RKO (cell line): Measurements from ENCODE around the gene DCTPP1.

Source experiments
- DNase-seq: peaks from one replicate; pipeline ENCODE4 v3.0.0-alpha.2; 2016; ENCODE audit warnings: low spot score

The DCTPP1 gene

GRCh38 chr16:30447512-30448226 lies 17.8 kb upstream of the DCTPP1 start:
- no peak for DNase-seq

GRCh38 chr16:30446203-30446595 lies 16.4 kb upstream of the DCTPP1 start:
- no peak for DNase-seq

DNA sequence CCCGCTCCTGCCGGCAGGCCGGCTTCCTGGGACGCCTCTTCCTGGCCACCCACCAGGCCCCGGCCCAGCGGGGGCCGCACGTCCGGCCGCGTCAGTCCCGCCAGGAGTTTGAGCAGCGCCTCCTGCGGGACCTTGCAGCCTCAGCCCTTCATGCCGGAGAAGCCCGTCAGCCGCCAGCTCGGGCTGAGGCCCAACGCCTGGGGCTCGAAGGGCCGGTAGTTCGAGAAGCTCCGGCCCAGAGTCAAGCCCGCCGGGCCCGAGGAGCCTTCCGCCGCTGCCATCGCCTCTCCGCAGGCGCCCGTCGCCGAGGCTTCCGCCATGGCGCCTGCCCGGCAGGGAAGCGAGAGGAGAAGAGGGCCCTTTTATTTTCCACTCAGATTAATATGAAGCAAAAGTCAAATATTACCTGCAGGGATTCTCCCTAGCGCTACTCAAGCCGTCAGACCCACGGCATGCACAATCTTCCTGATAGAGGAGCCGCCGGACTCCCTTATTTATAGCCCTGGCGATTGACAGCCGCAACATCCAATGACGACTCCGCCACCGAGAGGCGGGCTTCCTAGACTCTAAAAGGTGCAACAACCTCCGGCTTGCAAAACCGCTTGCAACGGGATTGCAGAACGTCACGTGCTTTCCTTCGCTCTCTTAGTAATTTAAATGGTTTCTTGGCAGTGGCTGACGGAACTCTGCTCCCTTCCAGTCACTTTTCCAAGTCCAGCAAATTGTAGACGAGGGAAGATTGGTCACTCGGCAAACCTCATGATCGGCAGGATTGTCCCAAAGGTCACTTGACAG lies 15.8 kb upstream of the DCTPP1 start, which contains the start of gene SEPHS2:
Gene SEPHS2 (minus strand): TSS at position 467 of the 795 bp plus-strand sequence. CDS start 147 bp downstream, at position 320.
- peak; percentile 98 for DNase-seq

DNA sequence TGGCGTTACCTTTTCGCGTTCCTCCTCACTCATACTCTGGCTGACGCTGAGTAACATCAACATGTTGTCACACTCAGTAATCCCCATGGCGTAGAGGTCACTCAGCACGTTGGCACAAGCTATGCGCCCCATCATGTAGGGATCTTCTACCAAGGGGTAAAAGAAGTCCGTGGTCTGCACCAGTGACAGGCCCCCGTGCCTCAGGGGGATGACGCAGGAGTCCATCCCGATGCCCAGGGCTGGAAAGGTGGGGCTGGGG lies 15.2 kb upstream of the DCTPP1 start:
- DNase-seq = peak; percentile 78

DNA sequence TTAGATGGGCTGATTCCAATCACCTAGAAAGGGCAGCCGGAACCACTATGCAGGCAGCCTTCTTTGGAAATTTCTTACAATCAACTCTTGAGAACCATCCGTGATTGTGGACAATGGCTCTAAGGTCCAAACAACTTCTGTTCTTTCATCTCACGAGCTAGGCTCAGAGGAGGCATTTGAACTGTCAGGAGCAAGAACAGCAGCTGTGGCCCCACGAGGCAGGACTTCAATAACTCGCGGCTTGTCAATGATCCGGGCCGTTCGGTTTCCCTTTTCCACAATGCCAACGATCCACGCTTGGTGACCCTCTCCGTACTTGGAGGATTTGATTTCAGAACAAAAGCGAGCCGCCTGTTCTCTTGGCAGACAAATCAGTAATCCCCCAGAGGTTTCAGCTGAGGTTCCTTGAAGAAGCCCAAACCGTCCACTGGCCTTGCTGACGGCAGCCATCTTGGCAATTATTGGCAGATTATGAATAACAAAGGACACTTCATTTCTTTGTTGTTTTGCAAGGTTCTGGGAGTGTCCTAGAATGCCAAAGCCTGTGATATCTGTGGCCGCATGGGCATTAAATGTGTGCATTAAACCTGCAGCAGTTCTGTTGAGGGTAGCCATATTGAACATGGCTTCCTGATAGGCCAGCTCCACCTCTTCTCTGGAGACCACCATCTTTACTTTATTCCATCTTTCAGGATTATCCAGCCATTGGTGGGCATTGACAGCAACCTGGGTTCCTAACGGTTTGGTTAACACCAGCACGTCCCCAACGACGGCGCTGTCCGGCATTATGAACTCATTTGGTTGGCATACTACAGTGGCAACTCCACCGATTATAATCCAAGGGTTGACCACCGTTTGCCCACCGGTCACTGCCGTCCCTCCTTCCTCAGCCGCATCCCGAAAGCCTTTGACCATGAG lies 14.7 kb upstream of the DCTPP1 start:
- DNase-seq = no peak

DNA sequence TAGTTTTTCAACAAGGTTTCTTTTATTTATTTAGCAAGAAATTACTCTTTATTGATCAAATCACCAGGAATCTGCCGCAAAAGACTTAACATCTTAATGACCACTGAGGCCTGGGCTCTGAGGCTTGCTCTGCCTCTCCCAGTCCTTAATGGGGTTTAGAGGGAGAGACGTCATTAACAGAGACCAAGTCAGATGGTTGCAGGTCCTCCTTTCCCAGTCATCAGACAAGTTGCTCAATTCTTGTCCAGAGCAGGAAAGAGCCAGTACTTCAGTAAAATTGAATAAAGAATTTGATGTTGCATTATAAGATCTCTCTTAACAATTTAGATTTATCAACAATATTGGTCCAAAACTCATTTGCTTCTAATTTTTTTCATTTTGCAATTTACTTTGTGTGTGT lies 13.8 kb upstream of the DCTPP1 start:
- no peak for DNase-seq

DNA sequence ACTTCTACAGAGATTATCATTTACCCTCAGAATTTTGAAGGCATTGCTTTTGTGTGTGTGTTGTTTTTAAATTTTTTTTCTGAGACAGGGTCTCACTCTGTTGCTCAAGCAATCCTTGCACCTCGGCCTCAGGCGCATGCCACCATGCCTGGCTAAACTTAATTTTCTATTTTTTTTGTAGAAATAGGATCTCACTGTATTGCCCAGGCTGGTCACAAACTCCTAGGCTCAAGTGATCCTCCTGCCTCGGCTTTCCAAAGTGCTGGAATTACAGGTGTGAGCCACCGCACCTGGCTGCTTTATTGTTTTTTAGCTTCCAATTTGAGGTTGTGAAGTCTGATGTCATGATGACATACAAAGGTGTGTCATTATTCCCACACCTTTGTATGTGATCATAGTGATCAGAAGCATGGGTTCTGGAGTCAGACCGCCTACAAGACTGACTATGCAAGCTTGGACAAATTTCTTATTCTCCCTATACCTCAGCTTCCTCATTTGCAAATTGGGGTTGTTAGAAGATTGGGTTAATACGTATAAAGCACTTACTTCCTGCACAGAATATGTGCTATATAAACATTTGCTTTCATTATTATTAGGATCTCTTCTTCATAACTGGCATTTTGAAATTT lies 10.0 kb upstream of the DCTPP1 start:
- DNase-seq = no peak

DNA sequence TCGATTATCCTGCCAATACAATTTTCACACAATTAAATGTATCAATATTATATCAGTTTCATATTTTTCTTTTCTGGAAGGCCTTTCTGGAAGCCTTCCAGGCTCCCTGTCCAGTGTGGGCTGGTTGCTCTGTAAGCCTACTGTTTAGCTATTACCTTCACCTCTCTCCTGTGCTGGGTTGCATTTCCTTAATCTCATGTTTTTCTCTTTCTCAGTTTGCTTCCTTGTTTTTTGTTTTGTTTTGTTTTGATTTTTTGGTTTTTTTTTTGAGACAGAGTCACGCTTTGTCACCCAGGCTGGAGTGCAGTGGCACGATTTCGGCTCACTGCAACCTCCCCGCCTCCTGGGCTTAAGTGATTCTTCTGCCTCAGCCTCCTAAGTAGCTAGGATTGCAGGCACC lies 9.0 kb upstream of the DCTPP1 start:
- DNase-seq = no peak

- no peak for DNase-seq
Measured at GRCh38 chr16:30437511-30438046, 7.7 kb upstream of the DCTPP1 start.

DNA sequence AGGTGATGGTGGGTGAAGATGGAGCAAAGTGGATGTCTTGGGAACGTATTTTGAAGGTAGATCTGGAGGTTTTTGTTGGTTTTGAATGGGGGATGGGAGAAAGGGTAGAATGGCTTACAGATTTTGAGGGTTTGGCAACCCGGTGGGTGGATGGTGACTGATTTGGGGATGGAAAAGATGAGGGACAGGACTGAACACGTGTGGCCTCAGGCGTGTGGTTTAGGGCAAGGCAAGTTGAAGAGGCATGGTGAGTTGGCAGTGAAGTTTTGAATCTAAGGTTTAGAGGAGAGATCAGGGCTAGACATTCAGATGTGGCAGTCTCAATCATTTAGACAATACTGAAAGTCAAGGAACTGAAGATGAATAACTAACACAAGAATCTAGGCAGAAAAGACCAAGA lies 5.0 kb upstream of the DCTPP1 start:
- DNase-seq = no peak

DNA sequence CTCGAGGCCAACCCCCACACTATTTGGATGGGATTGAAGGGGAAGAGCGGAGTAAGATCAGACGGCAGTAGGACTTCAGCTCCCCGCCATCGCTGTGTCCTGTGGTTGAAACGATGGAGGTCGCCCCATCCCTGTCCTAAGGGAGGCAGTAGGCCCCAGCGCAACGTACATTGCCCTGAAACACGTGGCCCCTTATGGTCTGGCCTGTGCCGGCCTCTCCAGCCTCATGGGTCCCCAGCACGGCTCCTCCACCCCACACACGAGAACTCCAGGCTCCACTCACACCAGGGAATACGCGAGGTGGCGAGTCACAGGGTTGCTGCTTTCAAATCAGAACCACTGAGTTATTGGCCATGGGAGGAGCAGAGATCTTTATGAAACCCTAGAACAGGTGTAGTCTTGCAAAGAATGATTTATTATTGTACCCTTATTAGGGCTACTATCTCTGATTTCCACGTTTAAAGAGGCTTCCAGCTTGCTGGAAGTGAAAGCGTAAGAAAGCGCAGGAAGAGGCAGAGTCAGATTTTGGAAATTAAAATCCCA lies 669 bp upstream of the DCTPP1 start:
- DNase-seq = no peak

DNA sequence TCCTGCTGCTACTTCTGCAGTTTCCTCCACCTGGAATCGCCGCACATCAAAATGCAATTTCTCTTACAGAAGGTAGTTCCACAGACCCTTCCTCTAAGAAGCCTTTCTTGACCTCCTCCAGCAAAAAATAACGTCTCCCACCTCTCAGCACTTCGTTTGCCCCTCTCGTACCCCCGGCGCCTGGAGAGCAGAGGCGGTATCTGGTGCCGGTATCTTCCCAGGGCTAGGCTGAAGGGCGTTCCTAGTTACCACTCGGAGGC lies 482 bp downstream of the DCTPP1 start:
- DNase-seq = no peak

GRCh38 chr16:30428055-30428454 lies 1.8 kb downstream of the DCTPP1 start:
- no peak for DNase-seq

DNA sequence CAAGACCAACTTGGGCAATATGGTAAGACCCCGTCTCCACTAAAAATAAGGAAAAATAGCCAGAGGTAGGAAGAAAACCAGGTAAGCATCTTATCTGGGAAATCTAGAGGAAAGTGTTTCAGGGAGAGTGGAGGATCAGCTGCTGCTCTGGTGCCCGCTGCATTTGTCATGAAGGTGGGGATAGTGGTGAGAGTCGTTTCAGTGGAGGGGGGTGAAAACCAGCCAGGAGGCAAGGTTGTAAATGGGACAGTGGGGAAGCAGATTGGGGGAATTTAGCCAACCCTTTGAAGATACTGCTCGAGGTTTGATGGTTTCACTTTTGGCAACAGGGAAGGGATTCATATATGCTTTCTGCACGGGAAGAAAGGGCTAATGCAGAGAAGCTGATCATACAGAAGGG lies 8.8 kb downstream of the DCTPP1 start:
- DNase-seq = no peak

DNA sequence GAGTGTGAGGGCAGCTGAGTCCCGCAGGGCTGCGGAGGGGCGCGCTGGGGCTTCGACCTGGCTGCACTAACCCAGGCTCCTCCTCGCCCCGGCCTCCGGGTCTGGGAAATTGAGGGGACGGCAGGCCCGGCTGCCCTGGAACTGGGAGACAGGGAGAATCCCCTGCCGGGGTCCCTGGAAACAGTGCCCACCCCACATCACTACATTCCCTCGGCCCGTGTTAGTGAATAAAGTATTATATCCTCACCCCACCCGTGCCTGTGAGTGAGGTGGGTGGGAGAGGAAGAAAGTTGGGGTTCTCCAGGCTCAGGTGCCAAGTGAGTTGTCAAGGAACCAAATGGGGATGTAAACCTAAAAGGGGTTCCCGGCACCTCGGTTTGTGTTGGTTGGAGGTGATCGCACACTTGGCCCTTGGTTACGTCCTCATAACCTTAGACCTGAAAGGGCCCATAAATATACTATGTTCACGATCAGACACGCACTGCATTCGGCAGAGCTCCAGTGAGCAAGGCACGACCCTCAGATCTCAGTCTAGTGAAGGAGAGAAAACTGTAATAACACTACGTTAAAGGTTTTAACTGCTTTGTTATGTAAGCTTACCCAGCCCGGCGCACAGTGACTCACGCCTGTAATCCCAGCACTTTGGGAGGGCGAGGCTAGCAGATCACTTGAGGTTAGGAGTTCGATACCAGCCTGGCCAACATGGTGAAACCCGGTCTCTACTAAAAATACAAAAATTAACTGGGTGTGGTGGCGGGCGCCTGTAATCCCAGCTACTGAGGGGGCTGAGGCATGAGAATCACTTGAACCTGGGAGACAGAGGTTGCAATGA lies 11.3 kb downstream of the DCTPP1 start:
- DNase-seq = no peak

- peak; percentile 96 for DNase-seq
Measured at GRCh38 chr16:30417529-30418349, 12.1 kb downstream of the DCTPP1 start.

GRCh38 chr16:30416624-30417528 lies 13.0 kb downstream of the DCTPP1 start:
- no peak for DNase-seq

- DNase-seq = no peak
Measured at GRCh38 chr16:30416047-30416603, 13.7 kb downstream of the DCTPP1 start.

DNA sequence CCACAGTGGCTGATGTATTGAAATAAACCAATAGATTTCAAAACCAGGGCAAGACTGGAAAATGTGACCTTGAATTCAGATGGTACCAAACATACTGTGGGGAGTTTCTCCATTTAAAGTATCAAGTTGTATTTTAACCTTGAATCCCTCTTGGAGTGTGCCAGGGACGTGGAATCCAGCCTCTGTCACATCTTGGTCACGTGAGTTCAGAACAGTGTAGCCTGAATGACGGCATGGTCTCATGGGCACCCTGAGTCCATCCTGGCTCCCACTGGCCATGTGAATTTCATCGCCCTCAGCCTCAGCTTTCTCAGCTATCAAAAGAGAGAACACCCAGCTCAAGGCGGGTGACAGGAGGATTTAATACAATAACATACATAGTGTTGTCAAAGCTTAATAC lies 15.7 kb downstream of the DCTPP1 start:
- DNase-seq = no peak
